Measurements from ENCODE around the gene BICD1. TPM values are rescaled to one million over a fixed set of nuclear protein-coding genes. Genes with fewer than 3 reads are reported as not detected.
A peak's percentile ranks its signal among the peaks of the same experiment; 100 is the strongest.

Gene BICD1
- polyA plus RNA-seq, 1 experiment = 20.1 TPM

GRCh38 chr12:32353540-32353939 is 246.9 kb downstream of the BICD1 start:
- CTCF ChIA-PET = no interaction called here
- no peak for TF ChIP-seq CTCF (IDR thresholded peaks at IDR 0.05; ENCODE audit: low read depth, low read length)
- no peak overlapping the region for H3K27ac ChIP-seq (ENCODE audit: low read depth, low read length)
- H3K27me3 ChIP-seq (ENCODE audit: control insufficient read depth, insufficient read depth, low read length) = no peaks in the 10 kb centered on the region
- POLR2A ChIA-PET = no interaction called here
- H3K4me3 ChIP-seq (ENCODE audit: low read depth, low read length) = no peak overlapping the region
- no peaks in the 10 kb centered on the region for H3K9me3 ChIP-seq (ENCODE audit: control insufficient read depth, insufficient read depth, low read length)
- DNase-seq (ENCODE audit: low read depth, low spot score) = no peak

GRCh38 chr12:32357601-32358249 is 251.1 kb downstream of the BICD1 start:
- Histone ChIP-seq H3K27ac (ENCODE audit: low read depth, low read length) (no peak overlapping the region), H3K4me3 (ENCODE audit: low read depth, low read length) (no peak overlapping the region), H3K27me3 (ENCODE audit: control insufficient read depth, insufficient read depth, low read length) (no peaks in the 10 kb centered on the region), H3K9me3 (ENCODE audit: control insufficient read depth, insufficient read depth, low read length) (no peaks in the 10 kb centered on the region)
- no peak for TF ChIP-seq CTCF (IDR thresholded peaks at IDR 0.05; ENCODE audit: low read depth, low read length)
- no peak for DNase-seq (ENCODE audit: low read depth, low spot score)
- ChIA-PET POLR2A (no interaction called here), CTCF (no interaction called here)

GRCh38 chr12:32360956-32361355 is 254.3 kb downstream of the BICD1 start:
- CTCF ChIA-PET = no interaction called here
- no peak for TF ChIP-seq CTCF (IDR thresholded peaks at IDR 0.05; ENCODE audit: low read depth, low read length)
- Histone ChIP-seq H3K4me3 (ENCODE audit: low read depth, low read length) (no peak overlapping the region), H3K27me3 (ENCODE audit: control insufficient read depth, insufficient read depth, low read length) (no peaks in the 10 kb centered on the region), H3K27ac (ENCODE audit: low read depth, low read length) (no peak overlapping the region), H3K9me3 (ENCODE audit: control insufficient read depth, insufficient read depth, low read length) (no peaks in the 10 kb centered on the region)
- no peak for DNase-seq (ENCODE audit: low read depth, low spot score)
- POLR2A ChIA-PET = no interaction called here

GRCh38 chr12:32362892-32363291 is 256.2 kb downstream of the BICD1 start:
- DNase-seq (ENCODE audit: low read depth, low spot score) = no peak
- H3K27ac ChIP-seq (ENCODE audit: low read depth, low read length) = no peak overlapping the region
- no peak overlapping the region for H3K4me3 ChIP-seq (ENCODE audit: low read depth, low read length)
- no peaks in the 10 kb centered on the region for H3K27me3 ChIP-seq (ENCODE audit: control insufficient read depth, insufficient read depth, low read length)
- TF ChIP-seq CTCF (IDR thresholded peaks at IDR 0.05; ENCODE audit: low read depth, low read length) = no peak
- ChIA-PET POLR2A (no interaction called here), CTCF (interaction anchor here (0.8 to 1.3 kb wide), 4 partner anchors 94 to 309 kb away, joined by 3 to 5 read pairs (median 4); no protein-coding TSS in a partner anchor)
- no peaks in the 10 kb centered on the region for H3K9me3 ChIP-seq (ENCODE audit: control insufficient read depth, insufficient read depth, low read length)

- Histone ChIP-seq H3K27me3 (ENCODE audit: control insufficient read depth, insufficient read depth, low read length) (no peaks in the 10 kb centered on the region), H3K27ac (ENCODE audit: low read depth, low read length) (no peak overlapping the region), H3K9me3 (ENCODE audit: control insufficient read depth, insufficient read depth, low read length) (no peaks in the 10 kb centered on the region), H3K4me3 (ENCODE audit: low read depth, low read length) (no peak overlapping the region)
- TF ChIP-seq CTCF (IDR thresholded peaks at IDR 0.05; ENCODE audit: low read depth, low read length) = peak; percentile 80
- ChIA-PET POLR2A (no interaction called here), CTCF (interaction anchor here (0.5 to 4.7 kb wide), 40 partner anchors 9 to 1655 kb away, joined by 3 to 41 read pairs (median 4); partner anchors contain the start of gene YARS2)
- peak; percentile 47 for DNase-seq (ENCODE audit: low read depth, low spot score)
Measured at GRCh38 chr12:32365473-32366064, 258.9 kb downstream of the BICD1 start.
